GM12878 (cell line): ENCODE results near the gene BAG1. TPM values are rescaled to one million over a fixed set of nuclear protein-coding genes. Genes with fewer than 3 reads are reported as not detected.
A peak's percentile ranks its signal among the peaks of the same experiment; 100 is the strongest.

Source experiments
- CREB1 ChIP-seq: IDR thresholded peaks from 2 replicates; pipeline ENCODE4 v1.6.1; 2012; ENCODE audit warnings: low read depth, mild to moderate bottlenecking, inconsistent platforms
- EGR1 ChIP-seq, 2 experiments: IDR thresholded peaks; 1 replicate in 1 of 2; 2 replicates in 1 of 2; pipeline ENCODE4 v1.6.1; 2011 to 2012; ENCODE audit warnings: low read depth in 2 of 2, low read length in 2 of 2, borderline replicate concordance in 1 of 2, mild to moderate bottlenecking in 1 of 2, moderate library complexity in 1 of 2
- ETV6 ChIP-seq, 2 experiments: fragments of 450-650 bp in 1 of 2; IDR thresholded peaks in 1 of 2; conservative IDR thresholded peaks in 1 of 2; 2 replicates each; pipeline ENCODE4 v1.6.1; 2014; ENCODE audit warnings: antibody characterized with exemption in 1 of 2, borderline replicate concordance in 1 of 2, low read depth in 1 of 2, mild to moderate bottlenecking in 1 of 2, moderate library complexity in 1 of 2
- EZH2 ChIP-seq: IDR thresholded peaks from 2 replicates; pipeline ENCODE4 v1.6.1; 2012; ENCODE audit warnings: low read depth, mild to moderate bottlenecking, control low read depth, inconsistent platforms, low read length, borderline replicate concordance; ENCODE audit not compliant: control insufficient read depth
- HCFC1 ChIP-seq: fragments of 150-350 bp; IDR thresholded peaks from 2 replicates; pipeline ENCODE4 v1.6.1; 2014; ENCODE audit warnings: low read length
- IRF4 ChIP-seq: IDR thresholded peaks from 2 replicates; pipeline ENCODE4 v1.6.1; 2011; ENCODE audit warnings: low read depth, low read length
- MEF2B ChIP-seq: fragments of 450-650 bp; IDR thresholded peaks from 2 replicates; pipeline ENCODE4 v1.6.1; 2018; ENCODE audit warnings: mild to moderate bottlenecking, moderate library complexity; ENCODE audit not compliant: partially characterized antibody, poor library complexity, severe bottlenecking
- POLR2AphosphoS2 ChIP-seq: IDR thresholded peaks from 2 replicates; pipeline ENCODE4 v1.6.1; 2011; ENCODE audit warnings: low read depth, mild to moderate bottlenecking, low read length, improper control_type of control experiment, moderate library complexity
- POLR2AphosphoS5 ChIP-seq: IDR thresholded peaks from 2 replicates; pipeline ENCODE4 v1.6.1; 2011; ENCODE audit warnings: mild to moderate bottlenecking, low read length, inconsistent platforms
- RAD21 ChIP-seq: IDR thresholded peaks from 2 replicates; pipeline ENCODE4 v1.6.1; 2011; ENCODE audit warnings: mild to moderate bottlenecking, low read depth, low read length, moderate library complexity; ENCODE audit not compliant: insufficient read depth
- RB1 ChIP-seq: fragments of 450-650 bp; formaldehyde crosslinking; IDR thresholded peaks from 2 replicates; pipeline ENCODE4 v1.6.1; 2017; ENCODE audit warnings: mild to moderate bottlenecking, borderline replicate concordance
- RELA ChIP-seq: fragments of 450-650 bp; IDR thresholded peaks from 2 replicates; pipeline ENCODE4 v1.8.0; 2014; ENCODE audit warnings: borderline replicate concordance; ENCODE audit not compliant: partially characterized antibody
- SMAD5 ChIP-seq: IDR thresholded peaks from 2 replicates; pipeline ENCODE4 v1.6.1; 2016; ENCODE audit warnings: antibody characterized with exemption, low read depth
- SRF ChIP-seq, 2 experiments: IDR thresholded peaks; 2 replicates each; pipeline ENCODE4 v1.6.1; 2011; ENCODE audit warnings: low read depth in 2 of 2, low read length in 2 of 2, mild to moderate bottlenecking in 1 of 2, moderate library complexity in 1 of 2
- TAF1 ChIP-seq: IDR thresholded peaks from 2 replicates; pipeline ENCODE4 v1.6.1; 2011; ENCODE audit warnings: mild to moderate bottlenecking, low read depth, low read length, borderline replicate concordance
- TCF12 ChIP-seq: IDR thresholded peaks from 2 replicates; pipeline ENCODE4 v1.6.1; 2011; ENCODE audit warnings: low read depth, mild to moderate bottlenecking, low read length
- TCF3 ChIP-seq: IDR thresholded peaks from 2 replicates; pipeline ENCODE4 v1.6.1; 2012; ENCODE audit warnings: low read depth, mild to moderate bottlenecking, low read length, borderline replicate concordance; ENCODE audit not compliant: insufficient read depth
- USF2 ChIP-seq: IDR thresholded peaks from 2 replicates; pipeline ENCODE4 v1.6.1; 2011; ENCODE audit warnings: low read depth, low read length, improper control_type of control experiment, borderline replicate concordance
- YY1 ChIP-seq: IDR thresholded peaks from 2 replicates; pipeline ENCODE4 v1.6.1; 2011; ENCODE audit warnings: low read depth, mild to moderate bottlenecking, low read length
- ZBED1 ChIP-seq: IDR thresholded peaks from 2 replicates; pipeline ENCODE4 v1.6.1; 2016; ENCODE audit warnings: borderline replicate concordance
- ZNF207 ChIP-seq: fragments of 450-650 bp; IDR thresholded peaks from 2 replicates; pipeline ENCODE4 v1.6.1; 2014; ENCODE audit warnings: antibody characterized with exemption, mild to moderate bottlenecking, borderline replicate concordance
- ZNF384 ChIP-seq: IDR thresholded peaks from 2 replicates; pipeline ENCODE4 v1.6.1; 2012; ENCODE audit warnings: low read depth, mild to moderate bottlenecking, low read length, improper control_type of control experiment, borderline replicate concordance
- ZSCAN29 ChIP-seq: fragments of 450-650 bp; IDR thresholded peaks from 2 replicates; pipeline ENCODE4 v1.6.1; 2017; ENCODE audit warnings: mild to moderate bottlenecking, moderate library complexity
- polyA plus RNA-seq, 11 experiments: library from polyadenylated mRNA; depleted of rRNA in 4 of 11; unstranded in 6 of 11; stranded (reverse) in 5 of 11; fragments of >200 nt; fragmentation: Nextera tagmentation in 4 of 11; fragmentation: Illumina TruSeq in 1 of 11; extraction: Ambion mirVana in 4 of 11; extraction: Trizol in 1 of 11; gene quantifications; 1 replicate in 1 of 11; 2 replicates in 10 of 11; pipeline versions ENCODE4 v1.2.1 to v1.2.3, GENCODE V29; 2011 to 2016; ENCODE audit warnings: inconsistent platforms in 2 of 11, missing spikeins in 2 of 11, low read depth in 1 of 11
- total RNA-seq, 4 experiments: library from RNA; depleted of rRNA in 3 of 4; stranded (reverse); fragments of >200 nt in 3 of 4; fragmentation: Illumina TruSeq in 1 of 4; extraction: Trizol in 1 of 4; gene quantifications; 2 replicates each; pipeline versions ENCODE4 v1.2.1 to v1.2.3, GENCODE V29; 2013 to 2021
- TF ChIP-seq, protein P1 (sequence below): fragments of 450-650 bp; IDR thresholded peaks from 2 replicates; pipeline ENCODE4 v1.6.1; 2017; ENCODE audit warnings: low read depth, mild to moderate bottlenecking, moderate library complexity
- TF ChIP-seq, protein P2 (sequence below): fragments of 450-650 bp; IDR thresholded peaks from 2 replicates; pipeline ENCODE4 v1.6.1; 2018; ENCODE audit warnings: borderline replicate concordance, mild to moderate bottlenecking; ENCODE audit not compliant: partially characterized antibody

BAG1 gene
- total and polyA plus RNA-seq, 10 of the 15 experiments (the other 5 are each of a cell fraction or from before 2014, with no cell fraction given): 11.6 to 135 (median 68.9) TPM

GRCh38 chr9:33264473-33265177 lies at the start of gene BAG1, which contains the start of gene CHMP5 (continued):
- TF ChIP-seq TCF3 (no peak), SRF (IDR thresholded peaks at IDR 0.05; ENCODE audit: low read depth in 2 of 2, low read length in 2 of 2) (peak in 1 of 2 experiments; percentile 48; a peak in 1 of 4 replicates), ETV6 (conservative IDR thresholded peaks at IDR 0.05 in 1 of 2, IDR thresholded peaks at IDR 0.05 in 1 of 2; ENCODE audit: borderline replicate concordance in 1 of 2, low read depth in 1 of 2) (peak in 1 of 2 experiments; percentile 72; a peak in 1 of 4 replicates), USF2 (no peak), RELA (peak; percentile 5), TCF12 (no peak), RB1 (peak; percentile 51; the same call in 1 of the 2 replicates), RAD21 (0 out of 2 replicates have a peak, but pooled peaks have one; percentile 12), ZSCAN29 (no peak), HCFC1 (peak; percentile 57), EZH2 (no peak), ZNF207 (0 out of 2 replicates have a peak, but pooled peaks have one; percentile 66), POLR2AphosphoS5 (peak; percentile 90), IRF4 (0 out of 2 replicates have a peak, but pooled peaks have one; percentile 34), POLR2AphosphoS2 (peak; percentile 90; the same call in 1 of the 2 replicates), CREB1 (peak; percentile 80), ZNF384 (no peak), YY1 (peak; percentile 26; the same call in 1 of the 2 replicates), SMAD5 (0 out of 2 replicates have a peak, but pooled peaks have one; percentile 39), TAF1 (peak; percentile 75), ZBED1 (no peak), EGR1 (IDR thresholded peaks at IDR 0.05; ENCODE audit: borderline replicate concordance in 1 of 2, low read depth in 2 of 2, low read length in 2 of 2) (0 out of 3 replicates have a peak, but pooled peaks of 1 of the 2 experiments have one; percentile 50), MEF2B (no peak)
- TF ChIP-seq, protein P1, sequence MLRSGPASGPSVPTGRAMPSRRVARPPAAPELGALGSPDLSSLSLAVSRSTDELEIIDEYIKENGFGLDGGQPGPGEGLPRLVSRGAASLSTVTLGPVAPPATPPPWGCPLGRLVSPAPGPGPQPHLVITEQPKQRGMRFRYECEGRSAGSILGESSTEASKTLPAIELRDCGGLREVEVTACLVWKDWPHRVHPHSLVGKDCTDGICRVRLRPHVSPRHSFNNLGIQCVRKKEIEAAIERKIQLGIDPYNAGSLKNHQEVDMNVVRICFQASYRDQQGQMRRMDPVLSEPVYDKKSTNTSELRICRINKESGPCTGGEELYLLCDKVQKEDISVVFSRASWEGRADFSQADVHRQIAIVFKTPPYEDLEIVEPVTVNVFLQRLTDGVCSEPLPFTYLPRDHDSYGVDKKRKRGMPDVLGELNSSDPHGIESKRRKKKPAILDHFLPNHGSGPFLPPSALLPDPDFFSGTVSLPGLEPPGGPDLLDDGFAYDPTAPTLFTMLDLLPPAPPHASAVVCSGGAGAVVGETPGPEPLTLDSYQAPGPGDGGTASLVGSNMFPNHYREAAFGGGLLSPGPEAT: peak; percentile 81
- TF ChIP-seq, protein P2, sequence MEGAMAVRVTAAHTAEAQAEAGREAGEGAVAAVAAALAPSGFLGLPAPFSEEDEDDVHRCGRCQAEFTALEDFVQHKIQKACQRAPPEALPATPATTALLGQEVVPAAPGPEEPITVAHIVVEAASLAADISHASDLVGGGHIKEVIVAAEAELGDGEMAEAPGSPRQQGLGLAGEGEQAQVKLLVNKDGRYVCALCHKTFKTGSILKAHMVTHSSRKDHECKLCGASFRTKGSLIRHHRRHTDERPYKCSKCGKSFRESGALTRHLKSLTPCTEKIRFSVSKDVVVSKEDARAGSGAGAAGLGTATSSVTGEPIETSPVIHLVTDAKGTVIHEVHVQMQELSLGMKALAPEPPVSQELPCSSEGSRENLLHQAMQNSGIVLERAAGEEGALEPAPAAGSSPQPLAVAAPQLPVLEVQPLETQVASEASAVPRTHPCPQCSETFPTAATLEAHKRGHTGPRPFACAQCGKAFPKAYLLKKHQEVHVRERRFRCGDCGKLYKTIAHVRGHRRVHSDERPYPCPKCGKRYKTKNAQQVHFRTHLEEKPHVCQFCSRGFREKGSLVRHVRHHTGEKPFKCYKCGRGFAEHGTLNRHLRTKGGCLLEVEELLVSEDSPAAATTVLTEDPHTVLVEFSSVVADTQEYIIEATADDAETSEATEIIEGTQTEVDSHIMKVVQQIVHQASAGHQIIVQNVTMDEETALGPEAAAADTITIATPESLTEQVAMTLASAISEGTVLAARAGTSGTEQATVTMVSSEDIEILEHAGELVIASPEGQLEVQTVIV: peak; percentile 62
